Thyroid gland (tissue), 4 donors: Measurements from ENCODE around the gene MAFG. TPM values are rescaled to one million over a fixed set of nuclear protein-coding genes. Genes with fewer than 3 reads are reported as not detected.

Experiments used
- DNase-seq, 2 donors: peaks; one replicate each; pipeline ENCODE4 v3.0.0-alpha.2; 2019
- H3K27ac ChIP-seq, 3 donors: fragments of 200-600 bp; sonication (generic); 1 replicate in 2 of 3; 2 replicates in 1 of 3; pipeline ENCODE4 v1.5.1; 2016 to 2019; ENCODE audit warnings: mild to moderate bottlenecking in 1 of 3, moderate library complexity in 1 of 3
- H3K27me3 ChIP-seq: fragments of 200-600 bp; sonication (generic); one replicate; pipeline ENCODE4 v1.5.1; 2019
- H3K36me3 ChIP-seq, 2 donors: fragments of 200-600 bp; sonication (generic); one replicate each; pipeline ENCODE4 v1.5.1; 2016 to 2019
- H3K4me1 ChIP-seq, 2 donors: fragments of 200-600 bp; sonication (generic); one replicate each; pipeline ENCODE4 v1.5.1; 2017 to 2019
- H3K4me3 ChIP-seq, 3 donors: fragments of 200-600 bp; sonication (generic); replicated peaks in 1 of 3; 1 replicate in 2 of 3; 2 replicates in 1 of 3; pipeline ENCODE4 v1.5.1; 2016; ENCODE audit warnings: mild to moderate bottlenecking in 1 of 3
- H3K9me3 ChIP-seq: fragments of 200-600 bp; sonication (generic); one replicate; pipeline ENCODE4 v1.5.1; 2017
- CTCF ChIP-seq, 6 experiments: fragments of 200-600 bp in 3 of 6; fragments of 450-650 bp in 3 of 6; sonication (generic) in 3 of 6; IDR thresholded peaks; one replicate each; pipeline ENCODE4 v1.5.1; 2016 to 2019; ENCODE audit warnings: antibody characterized with exemption in 6 of 6, mild to moderate bottlenecking in 2 of 6, inconsistent platforms in 1 of 6, moderate library complexity in 1 of 6
- POLR2A ChIP-seq, 2 donors: fragments of 450-650 bp; IDR thresholded peaks; one replicate each; pipeline ENCODE4 v1.6.1; 2017; ENCODE audit warnings: antibody characterized with exemption in 2 of 2, mild to moderate bottlenecking in 2 of 2, moderate library complexity in 1 of 2
- WGBS, 2 donors: methylation state at CpG; one replicate each; pipeline ENCODE4 v1.1.5; 2017; 5-methylcytosine and 5-hydroxymethylcytosine counted together
- intact Hi-C: fragments of 100-400 bp; cut with DNase I; formaldehyde crosslinking; loops from one replicate; pipeline ENCODE4 v1.15.1; 2023
- total RNA-seq, 4 donors: library from RNA; depleted of rRNA; stranded (reverse); fragments of >200 nt; gene quantifications; one replicate each; pipeline ENCODE4 v1.2.3, GENCODE V29; 2016

Gene MAFG
- total RNA-seq, 4 donors from 2014 or later: 28.2 to 51.8 (median 36.4) TPM

- Histone ChIP-seq H3K4me3 (peak overlapping the region in 2 of 3 donors; percentile 62 to 93), H3K9me3 (no peaks in the 10 kb centered on the region), H3K27me3 (no peaks in the 10 kb centered on the region), H3K36me3 (peaks cover 17 to 20% of the 10 kb centered on the region in 2 donors), H3K27ac (peak overlapping the region in 2 of 3 donors; percentile 79 to 97), H3K4me1 (peaks cover 29 to 37% of the 10 kb centered on the region in 2 donors)
- intact Hi-C loops: no loop called here
- peak; percentile 18 to 20 for DNase-seq
- WGBS, 2 donors: 64 to 80% methylated on average over 3 to 40 of the region's 52 CpGs
- TF ChIP-seq POLR2A (IDR thresholded peaks at IDR 0.05) (no peak), CTCF (IDR thresholded peaks at IDR 0.05) (peak; percentile 63 to 88 (median 66))
Observed at GRCh38 chr17:81869221-81870130, 58.1 kb downstream of the MAFG start.

GRCh38 chr17:81868674-81869220 is 58.8 kb downstream of the MAFG start:
- H3K27me3 ChIP-seq: no peaks in the 10 kb centered on the region
- WGBS, 2 donors: 74 to 81% methylated on average over 15 to 19 of the region's 30 CpGs
- DNase-seq: peak; percentile 28 to 37
- TF ChIP-seq CTCF (IDR thresholded peaks at IDR 0.05): no peak
- no peak for TF ChIP-seq POLR2A (IDR thresholded peaks at IDR 0.05)
- H3K4me3 ChIP-seq: no peak overlapping the region
- H3K27ac ChIP-seq: peak overlapping the region in 2 of 3 donors; percentile 23 to 45
- intact Hi-C loops: no loop called here
- H3K36me3 ChIP-seq: peaks cover 17 to 20% of the 10 kb centered on the region in 2 donors
- H3K9me3 ChIP-seq: no peaks in the 10 kb centered on the region
- H3K4me1 ChIP-seq: peaks cover 29 to 37% of the 10 kb centered on the region in 2 donors

Other genes starting within 250 kb of the MAFG start
- 10 to 100 TPM; 29.7 to 46.5 (median 37.2) TPM for gene ARL16, start 243.9 kb downstream of the MAFG start, total RNA-seq
- 10 to 100 TPM; 62.9 to 98.3 (median 67.3) TPM for gene HGS, start 243.7 kb downstream of the MAFG start, total RNA-seq
- 10 to 100 TPM; 30.7 to 89.3 (median 46.4) TPM for gene MRPL12, start 224.4 kb downstream of the MAFG start, total RNA-seq
- gene SLC25A10, start 215.5 kb downstream of the MAFG start, total RNA-seq: 10 to 100 TPM in 3 of 4 donors, 1 to 10 TPM in 1; 8.9 to 26.3 (median 20.8) TPM
- not detected for gene GCGR, start 123.6 kb downstream of the MAFG start, total RNA-seq
- gene MCRIP1, start 94.4 kb downstream of the MAFG start, total RNA-seq: 10 to 100 TPM; 55.2 to 88.6 (median 83.7) TPM
- gene PPP1R27, start 92.7 kb downstream of the MAFG start, total RNA-seq: not detected
- gene P4HB, start 67.2 kb downstream of the MAFG start, total RNA-seq: 1,000 to 10,000 TPM in 1 of 4 donors, 100 to 1,000 TPM in 3; 548 to 1,124 (median 681) TPM
- 100 to 1,000 TPM; 115 to 173 (median 164) TPM for gene ARHGDIA, start 56.4 kb downstream of the MAFG start, total RNA-seq
- 100 to 1,000 TPM in 1 of 4 donors, 10 to 100 TPM in 3; 55.5 to 106 (median 75.4) TPM for gene ALYREF, start 36.1 kb downstream of the MAFG start, total RNA-seq
- gene ANAPC11, start 36.0 kb downstream of the MAFG start, total RNA-seq: 100 to 1,000 TPM in 3 of 4 donors, 10 to 100 TPM in 1; 88.8 to 202 (median 169) TPM
- 1 to 10 TPM in 1 of 4 donors, under 1 TPM in 2, not detected in 1; 0.33 to 1.1 (median 0.38) TPM for gene NPB, start 25.5 kb downstream of the MAFG start, total RNA-seq
- 10 to 100 TPM; 30.4 to 36.5 (median 34.2) TPM for gene PCYT2, start 16.3 kb downstream of the MAFG start, total RNA-seq
- 10 to 100 TPM in 3 of 4 donors, 1 to 10 TPM in 1; 8.9 to 23.5 (median 15.8) TPM for gene SIRT7, start 9.6 kb downstream of the MAFG start, total RNA-seq
- gene PYCR1, start 9.6 kb upstream of the MAFG start, total RNA-seq: 10 to 100 TPM in 2 of 4 donors, 1 to 10 TPM in 2; 5.5 to 29.2 (median 13.9) TPM
- not detected for gene MYADML2, start 19.5 kb upstream of the MAFG start, total RNA-seq
- under 1 TPM in 1 of 4 donors, not detected in 3; 0.40 TPM for gene NOTUM, start 33.5 kb upstream of the MAFG start, total RNA-seq
- gene ASPSCR1, start 49.9 kb upstream of the MAFG start, total RNA-seq: 10 to 100 TPM; 23.2 to 53.6 (median 35.7) TPM
- 10 to 100 TPM; 40.7 to 95.9 (median 78.0) TPM for gene CENPX, start 95.1 kb upstream of the MAFG start, total RNA-seq
- gene LRRC45, start 95.6 kb upstream of the MAFG start, total RNA-seq: 10 to 100 TPM; 15.3 to 33.0 (median 18.9) TPM
- 10 to 100 TPM; 11.8 to 23.8 (median 14.4) TPM for gene RAC3, start 103.9 kb upstream of the MAFG start, total RNA-seq
- gene DCXR, start 110.0 kb upstream of the MAFG start, total RNA-seq: 100 to 1,000 TPM in 2 of 4 donors, 10 to 100 TPM in 2; 88.6 to 161 (median 114) TPM
- gene RFNG, start 124.1 kb upstream of the MAFG start, total RNA-seq: 10 to 100 TPM; 36.0 to 49.0 (median 38.3) TPM
- 100 to 1,000 TPM in 2 of 4 donors, 10 to 100 TPM in 2; 80.1 to 164 (median 102) TPM for gene GPS1, start 124.2 kb upstream of the MAFG start, total RNA-seq
- gene DUS1L, start 138.1 kb upstream of the MAFG start, total RNA-seq: 10 to 100 TPM; 58.7 to 90.5 (median 75.5) TPM
- gene FASN, start 170.5 kb upstream of the MAFG start, total RNA-seq: 10 to 100 TPM; 23.5 to 92.5 (median 77.3) TPM